D341Med (cell line): ENCODE data around the gene TVP23B.
"Not testable (repeated sequence)": the region's sequence is repeated elsewhere in the genome, so short reads cannot be mapped to it uniquely, and the experiment has no call there.

Source experiments
- DNase-seq: peaks from one replicate; pipeline ENCODE4 v3.0.0; 2012; ENCODE audit warnings: low spot score

The TVP23B gene

DNA sequence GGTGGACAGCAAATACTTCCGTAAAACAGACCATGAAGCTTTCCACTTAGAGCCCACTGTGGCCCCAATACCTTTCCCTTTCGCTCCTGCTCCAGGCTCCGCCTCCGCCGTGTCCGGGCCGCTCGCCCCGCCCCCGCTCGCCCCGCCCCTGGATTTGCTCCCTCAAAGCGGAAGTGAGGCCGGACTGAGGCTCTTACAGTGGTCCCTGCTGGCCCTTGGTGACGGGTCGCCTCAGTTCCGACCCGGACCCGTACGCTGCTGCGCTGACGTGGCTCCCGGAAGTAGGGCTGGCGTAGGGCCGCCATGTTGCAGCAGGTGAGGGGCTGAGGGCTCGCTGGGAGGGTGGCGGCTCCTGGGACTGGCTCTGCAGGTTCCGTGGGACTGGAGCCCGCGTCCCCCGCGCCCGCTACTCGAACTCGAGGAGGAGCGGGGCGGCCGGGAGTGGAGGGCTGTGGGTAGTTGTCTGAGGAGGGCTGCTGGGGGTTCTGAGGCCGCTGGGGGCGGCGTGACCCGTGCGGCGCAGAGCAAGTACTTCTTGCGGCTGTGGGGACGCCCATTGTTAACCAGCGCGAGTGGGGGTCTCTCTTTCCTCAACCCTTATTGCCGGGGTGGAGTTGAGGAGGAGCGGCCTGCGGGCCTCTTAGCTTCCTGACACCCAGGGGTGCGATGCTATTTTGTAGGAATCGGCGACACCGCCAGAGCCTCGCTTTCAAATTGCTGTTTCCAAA, at the start of gene TVP23B:
TSS of gene TVP23B (plus strand) at position 193 of the 728 bp plus-strand sequence. CDS start at position 304, 111 bp downstream.
- peak; percentile 80 for DNase-seq

DNA sequence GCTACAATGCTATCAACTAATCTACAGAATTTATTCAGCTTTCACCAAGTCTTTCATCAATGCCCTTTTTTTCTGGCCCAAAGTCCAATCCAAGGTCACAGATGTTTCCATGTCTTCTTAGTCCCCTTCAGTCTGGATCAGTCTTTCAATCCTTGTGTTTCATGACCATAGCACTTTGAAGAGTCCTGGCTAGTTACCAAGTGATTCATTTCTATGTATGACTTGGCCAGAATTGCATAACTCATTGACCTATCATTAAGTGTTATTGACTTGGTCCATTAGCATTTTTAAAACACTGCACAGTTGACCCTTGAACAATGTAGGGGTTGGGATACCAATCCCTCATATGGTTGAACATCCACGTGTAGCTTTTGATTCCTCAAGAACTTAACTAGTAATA, 48.5 kb upstream of the TVP23B start:
- not testable (repeated sequence) for DNase-seq

DNA sequence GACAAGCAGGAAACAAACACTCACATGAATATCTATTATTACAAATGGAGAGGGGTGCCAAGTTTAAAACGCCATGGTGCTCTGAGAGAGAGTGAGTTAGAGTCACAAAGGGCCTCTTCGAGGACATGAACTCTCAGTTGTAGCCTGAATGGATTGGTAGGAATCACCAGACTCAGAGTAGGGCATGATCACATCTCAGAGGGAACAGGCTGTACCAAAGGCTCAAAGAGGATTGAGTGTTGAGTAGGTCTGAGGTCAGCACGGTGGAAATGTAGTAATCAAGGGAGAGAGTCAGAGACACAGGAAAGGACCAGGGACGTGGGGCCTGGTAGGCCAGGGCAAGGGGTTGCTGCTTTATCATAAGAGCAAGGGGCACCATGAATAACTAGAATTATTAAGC, 47.6 kb upstream of the TVP23B start:
- DNase-seq, result not testable (repeated sequence)

DNA sequence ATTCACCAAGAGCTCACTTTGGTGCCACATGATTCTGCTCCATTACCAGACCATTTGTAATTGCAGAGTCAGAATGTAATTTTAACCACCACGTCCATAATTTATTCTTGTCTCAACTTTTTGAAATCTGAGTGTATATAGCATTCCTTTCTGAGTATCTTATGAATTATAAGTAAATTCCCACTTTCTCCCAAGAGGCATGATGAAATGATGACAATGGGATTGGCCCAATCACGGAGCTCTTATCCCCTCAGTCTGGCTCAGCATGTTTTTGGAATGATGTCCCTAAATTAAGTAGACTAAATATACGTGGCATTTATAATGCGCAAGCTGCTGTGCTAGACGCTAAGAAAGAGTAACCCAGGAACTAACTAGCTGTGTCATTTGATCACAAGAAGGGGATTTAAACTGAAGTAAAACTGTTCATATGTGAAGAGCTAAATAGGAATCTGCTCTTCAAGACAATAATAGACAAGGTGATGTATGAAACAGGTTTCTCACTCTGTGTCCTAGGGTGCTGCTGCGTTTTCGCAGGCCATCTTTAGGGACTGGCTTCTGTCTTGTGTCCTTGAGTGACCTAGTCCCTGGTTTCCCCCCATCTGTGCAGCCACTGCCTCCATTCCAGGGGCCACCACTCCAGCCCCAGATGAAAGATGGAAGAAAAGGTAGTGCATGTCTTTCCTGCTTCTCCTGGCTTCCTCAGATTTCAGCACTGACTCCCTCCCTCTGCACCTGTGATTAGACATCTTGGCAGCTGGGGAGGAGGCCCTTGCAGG, 41.2 kb upstream of the TVP23B start:
- DNase-seq, result not testable (repeated sequence)

DNA sequence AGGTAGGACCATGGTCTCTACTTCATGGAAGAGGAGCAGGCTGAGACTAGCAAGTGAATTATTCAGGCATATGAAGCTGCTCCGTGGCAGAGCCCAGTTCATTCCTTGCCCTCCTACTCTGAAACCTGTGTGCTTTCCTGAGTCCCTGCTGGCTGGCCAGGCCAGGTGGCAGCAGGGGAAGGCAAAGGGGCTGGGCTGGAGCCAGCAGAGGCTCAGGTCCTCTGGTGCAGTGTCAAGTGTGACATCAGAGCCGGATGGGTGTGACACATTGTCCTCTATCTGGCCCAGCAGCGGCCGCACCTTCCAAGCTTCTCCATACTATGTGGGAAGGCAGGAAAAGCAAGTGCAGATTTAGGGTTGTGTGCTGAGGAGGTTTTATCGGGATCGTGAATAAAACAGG, 39.8 kb upstream of the TVP23B start:
- DNase-seq, result not testable (repeated sequence)

DNA sequence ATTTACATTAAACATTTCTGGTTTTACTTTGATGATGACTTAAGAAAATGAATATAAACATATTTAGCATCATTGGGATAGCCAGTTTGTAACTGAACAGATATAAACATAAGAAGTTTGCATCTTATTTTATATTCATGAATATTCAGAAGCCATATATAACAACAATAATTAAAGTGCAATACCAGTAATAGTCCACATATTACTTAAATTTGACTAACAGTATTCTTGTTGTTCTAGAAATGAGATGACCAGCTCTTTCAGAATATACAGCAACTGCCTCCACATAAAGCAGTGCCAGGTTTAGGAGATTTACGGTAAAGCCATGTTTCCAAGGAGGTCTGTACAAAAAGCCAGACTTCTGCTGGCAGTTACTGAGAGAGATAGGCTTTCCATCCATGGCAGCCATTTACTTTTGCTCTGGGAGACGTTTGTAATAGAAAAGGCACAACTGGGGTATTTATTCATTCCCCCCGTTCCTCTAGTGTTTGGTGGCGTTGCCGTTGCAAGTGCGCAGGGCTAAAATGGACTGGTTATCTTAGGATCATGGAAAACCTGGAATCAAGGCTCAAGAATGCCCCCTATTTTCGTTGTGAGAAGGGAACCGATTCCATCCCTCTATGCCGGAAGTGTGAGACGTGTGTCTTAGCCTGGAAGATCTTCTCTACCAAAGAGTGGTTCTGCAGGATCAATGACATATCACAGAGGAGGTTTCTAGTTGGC, 37.1 kb upstream of the TVP23B start, which contains the start of gene FBXW10:
TSS of gene FBXW10 (plus strand) at position 356 of the 723 bp plus-strand sequence. CDS start at position 547, 191 bp downstream.
- not testable (repeated sequence) for DNase-seq

DNA sequence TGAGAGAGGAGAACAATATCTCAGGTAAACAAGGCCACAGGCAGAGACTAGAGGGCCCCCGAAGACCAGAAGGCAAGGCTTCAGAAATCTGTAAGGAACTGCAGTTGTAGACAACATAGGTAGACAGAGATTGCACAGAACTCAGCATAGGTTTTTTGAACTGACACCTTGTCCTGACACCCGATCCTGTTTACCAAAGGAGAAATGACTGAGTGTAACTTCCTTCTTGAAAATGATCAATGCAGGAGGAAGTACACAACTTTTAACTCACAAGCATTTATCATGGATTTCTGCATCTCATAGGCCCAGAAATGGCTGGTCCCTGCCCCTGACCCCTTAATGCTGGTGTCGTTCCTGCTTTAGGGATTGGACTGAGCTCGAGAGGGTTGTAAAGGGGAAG, 36.3 kb upstream of the TVP23B start:
- DNase-seq, result not testable (repeated sequence)

DNA sequence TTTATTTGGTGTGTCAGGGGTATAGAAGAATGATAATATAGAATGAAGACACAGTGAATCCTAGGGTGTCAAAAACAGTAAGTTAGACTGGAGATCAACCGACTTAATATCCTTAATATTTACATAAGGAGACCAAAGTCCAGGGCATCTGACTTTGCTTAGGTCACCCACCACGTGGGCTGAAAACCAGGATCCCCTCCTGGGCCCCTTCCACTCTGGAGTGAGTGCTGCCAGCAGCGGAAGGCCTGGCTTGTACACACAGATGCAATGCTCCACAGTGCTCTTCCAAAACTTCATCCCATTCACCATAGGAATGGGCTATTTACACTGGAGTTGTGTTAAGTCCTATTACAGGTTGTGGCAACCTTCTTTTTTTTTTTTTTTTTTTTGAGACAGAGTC, 34.4 kb upstream of the TVP23B start:
- DNase-seq, result not testable (repeated sequence)

DNA sequence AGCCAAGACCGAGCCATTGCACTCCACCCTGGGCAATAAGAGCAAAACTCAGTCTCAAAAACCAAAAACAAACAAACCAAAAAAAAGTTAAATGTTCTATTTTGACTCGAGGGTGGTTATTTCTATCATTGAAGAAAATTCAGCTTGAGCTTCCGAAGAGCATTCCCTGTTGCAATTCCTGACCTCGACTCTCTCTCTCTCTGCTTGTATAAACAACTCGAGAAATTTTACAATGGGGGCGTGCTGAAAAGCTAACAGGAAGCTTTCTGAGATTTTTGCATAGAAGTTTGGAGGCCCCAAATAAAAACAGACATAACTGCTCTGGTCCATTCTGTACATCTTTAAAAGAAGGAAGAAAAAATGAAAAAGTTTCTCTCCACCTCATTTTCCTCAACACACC, 33.5 kb upstream of the TVP23B start:
- DNase-seq, result not testable (repeated sequence)

DNA sequence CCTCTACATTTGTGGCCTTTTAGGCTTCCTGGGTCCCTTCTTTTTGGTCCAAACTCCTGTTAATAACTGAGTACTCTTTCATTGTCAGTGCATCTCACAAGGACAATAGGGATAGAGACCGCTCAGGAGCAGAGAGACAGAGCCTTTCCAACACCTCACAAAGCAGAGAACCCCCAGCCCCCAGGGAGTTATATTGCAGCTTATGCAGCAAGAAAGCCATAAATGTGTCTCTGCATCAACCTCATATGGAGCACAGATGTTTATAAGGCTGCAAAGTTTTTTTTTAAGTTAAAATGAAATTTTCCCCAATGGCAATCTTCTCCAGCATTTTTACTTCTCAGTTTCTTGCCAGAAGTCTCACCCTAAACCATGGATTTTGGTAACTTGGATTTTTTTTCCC, 30.7 kb upstream of the TVP23B start:
- DNase-seq, result not testable (repeated sequence)

DNA sequence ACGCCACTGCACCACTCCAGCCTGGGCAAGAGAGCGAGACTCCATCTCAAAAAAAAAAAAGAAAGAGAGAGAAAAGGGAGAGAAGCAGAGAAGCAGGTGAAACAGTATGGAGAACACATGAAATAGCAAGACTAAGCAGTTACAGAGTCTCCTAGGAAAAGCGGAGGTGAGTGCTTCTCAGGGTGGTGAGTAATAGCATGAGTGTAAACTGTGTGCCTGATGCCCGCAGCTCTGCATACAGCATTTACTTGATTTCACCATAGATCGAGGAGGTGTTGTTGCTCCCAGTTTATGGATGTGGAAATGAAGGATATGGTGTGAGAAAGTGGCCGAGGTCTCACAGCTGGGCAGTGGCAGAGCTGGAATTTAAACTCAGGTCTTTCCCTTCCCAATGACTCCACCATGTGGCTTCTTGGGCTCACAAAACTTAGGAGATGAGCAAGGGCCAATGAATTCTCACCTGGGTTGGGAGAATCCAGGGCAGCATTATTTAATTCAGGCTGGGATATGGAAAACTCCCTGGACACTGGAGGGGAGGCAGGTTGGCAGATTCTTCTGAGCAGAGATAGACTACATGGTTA, 27.1 kb upstream of the TVP23B start:
- DNase-seq, result not testable (repeated sequence)

DNA sequence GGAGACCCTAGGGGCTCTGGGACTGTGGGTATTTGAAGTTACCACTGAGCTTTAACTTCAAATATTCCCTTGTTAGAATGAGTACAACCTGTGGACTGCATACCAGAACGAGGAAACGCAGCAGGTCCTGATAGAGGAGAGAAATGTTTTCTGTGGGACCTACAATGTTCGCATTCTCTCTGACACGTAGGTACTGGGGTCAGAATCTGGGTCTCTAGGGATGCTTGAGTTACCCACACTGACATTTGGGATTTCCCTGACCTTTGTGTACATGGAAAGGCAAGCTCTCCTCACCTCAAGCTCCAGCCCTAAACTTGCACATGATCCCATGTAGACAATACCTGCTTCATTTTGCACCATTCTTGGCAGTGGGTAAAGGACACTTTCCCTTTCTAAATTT, 25.0 kb upstream of the TVP23B start:
- not testable (repeated sequence) for DNase-seq

DNA sequence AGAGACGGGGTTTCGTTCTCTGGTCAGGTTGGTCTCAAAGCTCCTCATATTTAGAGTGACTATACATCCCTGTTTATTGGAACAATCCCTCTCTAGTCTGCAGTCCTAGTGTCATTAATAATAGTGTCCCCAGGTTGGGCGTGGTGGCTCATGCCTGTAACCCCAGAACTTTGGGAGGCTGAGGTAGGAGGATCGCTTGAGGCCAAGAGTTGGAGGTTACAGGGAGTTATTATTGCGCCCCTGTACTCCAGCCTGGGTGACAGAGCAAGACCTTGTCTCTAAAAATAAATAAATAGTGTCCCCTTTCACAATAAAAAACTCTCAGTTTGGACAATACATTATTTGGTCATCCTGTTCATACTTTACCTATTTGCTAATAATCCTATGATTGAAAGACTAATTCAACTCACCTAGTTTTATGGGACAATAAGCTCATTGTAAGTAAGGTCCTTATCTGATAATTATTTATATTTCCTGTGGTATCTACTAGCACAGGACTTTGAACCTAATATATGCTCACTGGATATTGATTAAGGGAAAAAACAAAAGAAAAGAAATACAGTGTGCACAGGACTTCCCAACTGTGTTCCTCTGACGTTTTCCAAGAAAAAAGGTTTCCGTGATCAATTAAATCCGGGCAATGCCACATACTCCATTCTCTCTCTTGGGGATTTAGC, 23.5 kb upstream of the TVP23B start:
- not testable (repeated sequence) for DNase-seq

DNA sequence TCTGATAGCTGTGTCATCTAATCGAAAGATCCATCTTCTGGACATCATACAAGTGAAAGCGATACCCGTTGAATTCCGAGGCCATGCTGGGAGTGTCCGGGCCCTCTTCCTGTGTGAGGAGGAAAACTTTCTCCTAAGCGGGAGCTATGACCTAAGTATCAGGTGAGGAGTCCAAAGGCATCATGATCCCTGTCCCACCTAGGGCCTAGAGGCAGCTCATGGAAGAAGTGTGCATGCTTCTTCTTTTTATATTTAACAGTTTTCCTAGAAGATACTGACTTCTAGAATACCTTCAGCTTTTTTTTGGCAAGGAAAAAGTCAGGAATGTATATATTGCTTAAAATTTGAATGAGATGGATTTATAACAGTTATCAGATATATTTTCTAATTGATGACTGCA, 22.6 kb upstream of the TVP23B start:
- DNase-seq, result not testable (repeated sequence)

DNA sequence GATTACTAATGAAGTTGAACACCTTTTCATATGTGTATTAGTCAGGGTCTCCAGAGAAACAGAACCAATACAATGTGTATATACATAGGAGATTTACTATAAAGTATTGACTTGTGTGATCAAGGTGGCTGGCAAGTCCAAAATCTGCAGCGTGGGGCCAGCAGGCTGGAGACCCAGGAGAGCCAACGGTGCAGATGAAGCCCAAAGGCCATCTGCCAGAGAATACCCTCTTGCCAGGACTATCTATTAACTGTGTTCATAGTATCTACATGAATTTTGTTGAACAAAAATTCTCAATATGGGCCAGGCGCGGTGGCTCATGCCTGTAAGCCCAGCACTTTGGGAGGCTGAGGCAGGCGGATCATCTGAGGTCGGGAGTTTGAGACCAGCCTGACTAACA, 20.8 kb upstream of the TVP23B start:
- not testable (repeated sequence) for DNase-seq

DNA sequence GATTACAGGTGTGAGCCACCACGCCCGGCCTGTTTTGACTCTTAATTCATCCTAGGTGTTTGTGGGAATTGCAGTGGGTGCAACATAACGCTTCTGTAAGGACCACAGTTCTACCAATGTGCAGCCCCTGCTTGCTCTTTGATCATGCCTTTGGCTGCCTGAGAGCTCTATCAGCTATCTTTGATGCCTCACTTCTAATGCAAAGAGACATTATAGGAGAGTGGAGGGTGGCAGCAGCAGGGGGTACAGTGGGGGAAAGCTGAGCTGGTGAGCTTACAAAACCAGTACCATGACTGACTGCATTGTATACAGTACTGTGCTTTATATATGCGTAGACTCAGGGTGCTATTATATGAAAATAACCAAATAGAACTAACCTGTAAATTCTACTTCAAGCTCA, 10.4 kb upstream of the TVP23B start:
- not testable (repeated sequence) for DNase-seq

DNA sequence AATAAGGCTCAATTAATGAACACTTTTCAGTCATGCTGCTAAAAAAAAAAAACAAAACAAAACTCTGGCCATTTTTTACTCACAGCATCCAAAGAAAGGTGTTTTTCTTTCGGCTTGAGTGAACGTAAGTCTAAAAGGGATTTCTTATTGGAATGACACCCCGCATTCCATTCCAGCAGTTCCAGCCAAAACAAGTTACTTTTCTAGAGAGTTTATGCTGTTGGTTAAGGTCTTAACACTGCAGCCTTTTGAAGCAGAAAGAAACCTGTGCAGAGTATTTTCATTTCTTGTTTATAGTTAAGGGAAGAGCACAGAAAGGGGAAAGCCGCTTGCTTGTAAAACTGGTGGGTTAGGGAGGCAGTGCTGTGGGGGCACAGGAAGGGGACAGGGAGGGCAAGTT, 9.9 kb upstream of the TVP23B start:
- DNase-seq, result not testable (repeated sequence)

DNA sequence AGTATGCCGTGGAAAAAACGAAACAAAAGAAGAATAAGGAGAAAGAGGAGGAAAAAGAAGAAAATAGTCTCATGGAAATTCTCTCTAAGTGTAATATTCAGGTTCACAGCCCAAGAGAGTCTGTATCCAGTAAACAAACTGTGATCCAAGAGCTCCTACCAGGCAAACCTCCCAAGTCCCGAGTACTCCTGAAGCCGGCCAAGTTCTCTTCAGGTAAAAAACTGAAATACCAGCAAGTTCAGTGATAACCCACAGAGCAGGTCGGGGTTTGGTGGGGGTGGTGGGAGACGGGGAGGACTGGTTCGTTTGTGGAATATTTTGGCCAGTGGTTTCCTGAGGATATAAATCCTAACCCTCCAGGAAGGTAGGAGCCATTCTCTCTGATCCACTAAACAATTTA, 8.5 kb upstream of the TVP23B start:
- DNase-seq, result no peak

DNA sequence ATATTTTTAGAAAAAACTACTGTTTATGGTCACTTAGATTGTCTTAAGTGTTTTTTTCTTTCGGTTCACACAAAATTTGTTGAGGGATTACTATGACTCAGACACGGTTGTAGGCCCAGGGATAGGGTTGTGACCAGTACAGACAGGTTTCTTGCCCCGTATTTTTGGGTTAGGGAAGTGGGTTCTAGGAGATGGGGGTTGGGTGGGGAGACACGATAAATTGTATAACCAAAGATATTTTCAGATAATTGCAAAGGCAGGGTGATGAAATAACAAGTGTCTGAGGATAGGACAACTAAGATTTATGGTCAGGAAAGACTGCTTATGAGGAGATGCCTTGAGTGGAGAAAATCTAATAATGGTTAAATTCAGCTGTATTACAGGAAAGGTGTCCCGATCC, 822 bp downstream of the TVP23B start:
- DNase-seq, result not testable (repeated sequence)

DNA sequence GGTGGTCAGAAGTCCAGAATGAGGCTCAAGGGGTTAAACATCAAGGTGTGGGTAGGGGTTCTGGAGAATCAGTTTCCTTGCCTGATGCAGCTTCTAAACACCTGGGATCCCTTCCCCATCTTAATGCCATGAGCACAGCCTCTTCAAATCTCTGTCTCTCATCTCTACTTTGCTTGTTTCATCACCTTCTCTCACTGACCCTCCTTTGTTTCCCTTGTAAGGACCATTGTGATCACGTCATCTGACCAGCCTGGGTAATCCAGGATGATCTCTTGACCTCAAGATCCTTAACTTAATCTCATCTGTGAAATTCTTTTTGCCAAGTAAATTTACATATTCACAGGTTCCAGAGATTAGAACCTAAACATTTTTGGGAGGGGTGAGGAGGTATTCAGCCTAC, 5.0 kb downstream of the TVP23B start:
- DNase-seq, result not testable (repeated sequence)

DNA sequence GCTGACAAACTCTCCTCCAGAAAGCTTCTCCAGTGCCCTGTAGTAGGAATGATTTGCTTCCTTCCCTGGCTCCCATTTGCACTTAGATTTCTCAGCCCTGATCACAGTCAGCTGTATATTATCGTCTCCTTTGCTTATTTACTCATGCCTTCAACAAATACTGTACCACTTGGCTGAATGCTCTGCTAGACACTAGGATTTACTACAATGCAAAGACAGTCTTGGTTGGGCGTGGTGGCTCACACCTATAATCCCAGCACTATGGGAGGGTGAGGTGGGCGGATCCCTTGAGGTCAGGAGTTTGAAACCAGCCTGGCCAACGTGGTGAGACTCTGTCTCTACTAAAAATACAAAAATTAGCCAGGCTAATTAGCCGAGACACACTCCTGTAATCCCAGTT, 5.9 kb downstream of the TVP23B start:
- DNase-seq, result not testable (repeated sequence)
